HepG2 (cell line): Measurements from ENCODE around the gene SPON1. TPM values are rescaled to one million over a fixed set of nuclear protein-coding genes. Genes with fewer than 3 reads are reported as not detected.

Source experiments
- ATAC-seq: fragments of 200-7000 bp; cut with Tn5 transposase; 3 replicates; pipeline ENCODE4 v1.9.1; 2020; ENCODE audit warnings: mild to moderate bottlenecking, moderate library complexity
- BruUV-seq: library from RNA; stranded (reverse); fragments of 400-500 nt; replicated peaks from 2 replicates; lab custom pipeline; 2021; lab: Mats Ljungman, UMichigan
- CTCF ChIA-PET: fragments of 300-600 bp; formaldehyde crosslinking; extraction: SDS; loops from one replicate; lab custom pipeline; 2021; ENCODE audit warnings: low total read pairs, inconsistent platforms, low intra/inter-chr PET ratio; lab: Yijun Ruan, JAX
- POLR2A ChIA-PET: fragments of 350-600 bp; sonication (Branson Sonifier 250); formaldehyde crosslinking; loops from one replicate; lab custom pipeline; 2020; ENCODE audit warnings: antibody characterized with exemption, inconsistent platforms; lab: Yijun Ruan, JAX
- DNase-seq: peaks from one replicate; pipeline ENCODE4 v3.0.0-alpha.2; 2015; ENCODE audit warnings: low spot score
- FAIRE-seq: peaks from 3 replicates; lab custom pipeline; 2011; peaks lifted over from hg19 to GRCh38; lab: Jason Lieb, UNC
- H2AFZ ChIP-seq: one replicate; pipeline ENCODE4 v1.6.1; 2011; ENCODE audit warnings: low read length, inconsistent platforms
- H3K27ac ChIP-seq: fragments of 300-600 bp; 3 replicates; pipeline ENCODE4 v1.8.0; 2011; ENCODE audit warnings: mixed run types, mild to moderate bottlenecking, mixed read lengths, low read length, inconsistent platforms; ENCODE audit not compliant: insufficient read depth; ENCODE audit errors: extremely low read length
- H3K27me3 ChIP-seq, 2 experiments: fragments of 200-600 bp in 1 of 2; 2 replicates in 1 of 2; 3 replicates in 1 of 2; pipeline versions ENCODE4 v1.6.0 to v1.8.0; 2011; ENCODE audit warnings: low read length in 2 of 2, mild to moderate bottlenecking in 2 of 2, moderate library complexity in 2 of 2, inconsistent platforms in 1 of 2; ENCODE audit not compliant: insufficient read depth in 2 of 2, control insufficient read depth in 1 of 2
- H3K36me3 ChIP-seq, 2 experiments: fragments of 200-600 bp in 1 of 2; replicated peaks in 1 of 2; 2 replicates in 1 of 2; 3 replicates in 1 of 2; pipeline versions ENCODE4 v1.5.1 to v1.8.0; 2011; ENCODE audit warnings: low read length in 2 of 2, inconsistent platforms in 1 of 2; ENCODE audit not compliant: insufficient read depth in 2 of 2, control insufficient read depth in 1 of 2
- H3K4me1 ChIP-seq: 2 replicates; pipeline ENCODE4 v1.5.1; 2012; ENCODE audit warnings: low read length, inconsistent platforms; ENCODE audit not compliant: insufficient read depth
- H3K4me2 ChIP-seq: 2 replicates; pipeline ENCODE4 v1.6.0; 2011; ENCODE audit warnings: low read depth, low read length, inconsistent platforms
- H3K4me3 ChIP-seq, 3 experiments: fragments of 200-600 bp in 1 of 3; sonication (generic), shearing (Covaris generic) in 1 of 3; replicated peaks in 1 of 3; 2 replicates each; pipeline ENCODE4 v1.5.1; 2011 to 2016; ENCODE audit warnings: low read length in 3 of 3, inconsistent platforms in 2 of 3, low read depth in 2 of 3, mild to moderate bottlenecking in 2 of 3, control low read depth in 1 of 3, mixed read lengths in 1 of 3; ENCODE audit not compliant: insufficient read depth in 1 of 3
- H3K79me2 ChIP-seq: one replicate; pipeline ENCODE4 v1.6.1; 2011; ENCODE audit warnings: low read length, inconsistent platforms; ENCODE audit not compliant: insufficient read depth
- H3K9ac ChIP-seq: 2 replicates; pipeline ENCODE4 v1.6.0; 2011; ENCODE audit warnings: mild to moderate bottlenecking, low read depth, low read length, inconsistent platforms; ENCODE audit not compliant: insufficient read depth
- H3K9me3 ChIP-seq: 2 replicates; pipeline ENCODE4 v1.5.1; 2012; ENCODE audit warnings: mild to moderate bottlenecking, low read length
- H4K20me1 ChIP-seq: 2 replicates; pipeline ENCODE4 v1.6.0; 2011; ENCODE audit warnings: inconsistent platforms, mild to moderate bottlenecking, low read length, moderate library complexity; ENCODE audit not compliant: insufficient read depth
- ASH2L ChIP-seq: fragments of 300-600, 200-600 bp; sonication (generic); IDR thresholded peaks from 2 replicates; pipeline ENCODE4 v1.7.0; 2017; ENCODE audit warnings: low read depth, mild to moderate bottlenecking, moderate library complexity, mixed read lengths, low read length; ENCODE audit not compliant: insufficient read length
- CENPT ChIP-seq: sonication (generic); formaldehyde crosslinking; IDR thresholded peaks from 2 replicates; pipeline ENCODE4 v1.8.0; 2022; ENCODE audit warnings: low read depth, mild to moderate bottlenecking, moderate library complexity, missing genetic modification reagents
- HNF4A ChIP-seq: sonication (generic); formaldehyde crosslinking; IDR thresholded peaks from 2 replicates; pipeline ENCODE4 v1.4.0; 2020; ENCODE audit warnings: missing genetic modification reagents
- KDM3A ChIP-seq: IDR thresholded peaks from 2 replicates; pipeline ENCODE4 v1.6.1; 2018; ENCODE audit warnings: low read depth, missing compliant biosample characterization
- PPARG ChIP-seq: conservative IDR thresholded peaks from 2 replicates; pipeline ENCODE4 v1.6.1; 2016; ENCODE audit warnings: missing biosample characterization, missing genetic modification reagents
- TBP ChIP-seq: sonication (generic); formaldehyde crosslinking; IDR thresholded peaks from 2 replicates; pipeline ENCODE4 v1.5.0; 2020; ENCODE audit warnings: missing genetic modification reagents
- ZNF510 ChIP-seq: sonication (generic); formaldehyde crosslinking; IDR thresholded peaks from 2 replicates; pipeline ENCODE4 v1.4.0; 2020; ENCODE audit warnings: low read depth, mild to moderate bottlenecking, missing genetic modification reagents
- ZNF557 ChIP-seq: sonication (generic); formaldehyde crosslinking; IDR thresholded peaks from 2 replicates; pipeline ENCODE4 v1.4.0; 2020; ENCODE audit warnings: missing genetic modification reagents
- ZNF619 ChIP-seq: sonication (generic); formaldehyde crosslinking; IDR thresholded peaks from 2 replicates; pipeline ENCODE4 v1.4.0; 2020; ENCODE audit warnings: mild to moderate bottlenecking, missing genetic modification reagents
- WGBS: methylation state at CpG from one replicate; pipeline ENCODE4 v1.1.6; 2017; ENCODE audit warnings: low lambda C conversion rate; 5-methylcytosine and 5-hydroxymethylcytosine counted together
- in situ Hi-C: cut with HindIII; loops from 2 replicates; pipeline ENCODE4 v1.10.0; 2017; ENCODE audit warnings: low pct_unique_long_range_greater_than_20kb; ENCODE audit not compliant: extremely low pct_ligation_motif_present
- intact Hi-C: fragments of 100-400 bp; cut with micrococcal nuclease; formaldehyde crosslinking; loops from one replicate; pipeline ENCODE4 v1.10.0; 2022; ENCODE audit not compliant: unreplicated experiment
- polyA plus RNA-seq, 8 experiments: library from polyadenylated mRNA; depleted of rRNA in 3 of 8; stranded (reverse) in 7 of 8; unstranded in 1 of 8; fragments of >200 nt; fragmentation: Illumina TruSeq in 4 of 8; extraction: Trizol in 4 of 8; gene quantifications; 2 replicates each; pipeline versions ENCODE4 v1.2.1 to v1.2.3, GENCODE V29; 2011 to 2016; ENCODE audit warnings: low read depth in 4 of 8, missing spikeins in 1 of 8, mixed read lengths in 1 of 8; ENCODE audit not compliant: insufficient read depth in 1 of 8
- total RNA-seq, 5 experiments: library from RNA; depleted of rRNA; stranded (reverse); fragments of >200 nt; fragmentation: Illumina TruSeq; extraction: Trizol; gene quantifications; 2 replicates each; pipeline ENCODE4 v1.2.3, GENCODE V29; 2016; ENCODE audit warnings: low read depth in 1 of 5
- TF ChIP-seq, protein P1 (sequence below): sonication (generic); formaldehyde crosslinking; IDR thresholded peaks from 2 replicates; pipeline ENCODE4 v1.8.0; 2022; ENCODE audit warnings: mild to moderate bottlenecking, missing genetic modification reagents, moderate library complexity

The SPON1 gene
- total and polyA plus RNA-seq, 2 of the 13 experiments (the other 11 are each of a cell fraction or from before 2014, with no cell fraction given) = not detected

DNA sequence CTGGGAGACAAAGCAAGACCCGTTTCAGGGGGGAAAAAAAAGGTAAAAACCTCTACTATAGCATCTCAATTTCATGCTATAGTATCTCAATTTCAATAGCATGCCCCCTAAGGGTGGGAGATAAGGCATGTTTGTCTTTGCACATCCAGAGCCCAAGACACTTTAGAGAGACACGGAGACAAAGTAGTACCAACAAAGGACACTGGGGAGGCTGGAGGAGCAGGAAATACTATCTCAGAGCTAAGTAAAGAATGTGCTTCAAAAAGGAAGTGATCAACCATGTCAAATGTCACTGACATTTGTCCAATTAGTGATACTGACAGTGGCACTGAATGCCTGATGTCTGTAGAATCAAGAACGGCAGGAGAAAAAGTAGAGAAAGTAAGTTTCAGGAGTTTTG is 327.9 kb downstream of the SPON1 start:
- ATAC-seq (no peak), DNase-seq (no peak), FAIRE-seq (no peak)
- Histone ChIP-seq H3K27me3 (no peaks in the 10 kb centered on the region), H3K4me3 (no peak overlapping the region), H3K4me1 (no peaks in the 10 kb centered on the region), H3K4me2 (no peak overlapping the region), H4K20me1 (no peaks in the 10 kb centered on the region), H3K79me2 (no peaks in the 10 kb centered on the region), H3K9ac (no peak overlapping the region), H3K27ac (no peak overlapping the region), H3K36me3 (peaks cover 1 to 17% of the 10 kb centered on the region in 2 experiments), H2AFZ (no peak overlapping the region), H3K9me3 (no peaks in the 10 kb centered on the region)
- POLR2A ChIA-PET = no interaction called here
- TF ChIP-seq TBP = no peak
- no peak for TF ChIP-seq ZNF619 (CRISPR knock-in tag)
- TF ChIP-seq ZNF557 (CRISPR knock-in tag) = no peak
- no peak for TF ChIP-seq ASH2L
- no peak for TF ChIP-seq PPARG (CRISPR knock-in tag)
- TF ChIP-seq HNF4A = no peak
- TF ChIP-seq, protein P1, sequence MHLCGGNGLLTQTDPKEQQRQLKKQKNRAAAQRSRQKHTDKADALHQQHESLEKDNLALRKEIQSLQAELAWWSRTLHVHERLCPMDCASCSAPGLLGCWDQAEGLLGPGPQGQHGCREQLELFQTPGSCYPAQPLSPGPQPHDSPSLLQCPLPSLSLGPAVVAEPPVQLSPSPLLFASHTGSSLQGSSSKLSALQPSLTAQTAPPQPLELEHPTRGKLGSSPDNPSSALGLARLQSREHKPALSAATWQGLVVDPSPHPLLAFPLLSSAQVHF (CRISPR knock-in tag) = no peak
- no peak for TF ChIP-seq CENPT (CRISPR knock-in tag)
- TF ChIP-seq ZNF510 = no peak
- no peak for TF ChIP-seq KDM3A (CRISPR knock-in tag)
- CTCF ChIA-PET = no interaction called here
- intact Hi-C loops = no loop called here
- in situ Hi-C loops = no loop called here
- BruUV-seq = no TSS peak
- 100% methylated on average over 3 of the region's 3 CpGs for WGBS
